Activated T-cell treated with anti-CD3 and anti-CD28 coated beads for 24 hours (primary cell): ENCODE results near the gene WWOX.

Source experiments
- DNase-seq: peaks from one replicate; pipeline ENCODE4 v3.0.0-alpha.2; 2020; ENCODE audit warnings: low read depth

WWOX gene

DNA sequence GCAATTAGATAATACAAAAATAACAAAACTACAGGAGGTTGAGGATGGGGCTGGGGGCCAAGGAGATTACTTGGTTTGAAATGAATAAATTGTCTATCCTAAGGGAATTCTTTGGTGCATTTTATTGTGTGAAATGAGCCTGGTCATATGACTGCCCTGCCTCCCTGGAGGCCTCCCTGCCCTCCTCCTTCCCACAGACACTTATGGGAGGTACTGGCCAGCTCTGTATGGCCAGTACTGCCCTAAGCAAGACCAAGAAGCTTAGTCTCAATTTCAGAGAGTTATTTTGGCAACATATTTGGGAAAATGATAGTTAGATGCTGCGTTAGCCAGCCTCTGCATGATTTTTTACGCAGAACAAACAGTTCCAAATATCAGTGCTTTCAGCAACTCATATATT lies 511.9 kb downstream of the WWOX start:
- DNase-seq = no peak

DNA sequence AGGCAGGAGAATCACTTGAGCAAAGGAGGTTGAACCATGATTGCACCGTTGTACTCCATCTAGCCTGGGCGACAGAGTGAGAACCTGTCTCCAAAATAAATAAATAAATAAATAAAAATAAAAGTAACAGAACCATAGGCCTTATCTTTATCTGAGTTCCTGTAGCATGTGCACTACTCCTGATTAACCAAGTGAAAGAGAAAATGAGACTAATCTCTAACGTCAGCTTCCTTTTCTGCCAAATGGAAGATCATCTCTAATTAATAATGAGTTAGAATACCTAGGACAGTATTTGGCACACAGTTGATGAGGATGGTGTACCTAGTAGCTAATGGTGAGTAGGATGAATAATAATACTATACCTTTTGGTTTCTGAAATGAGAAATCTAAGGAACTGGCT lies 520.4 kb downstream of the WWOX start:
- no peak for DNase-seq

DNA sequence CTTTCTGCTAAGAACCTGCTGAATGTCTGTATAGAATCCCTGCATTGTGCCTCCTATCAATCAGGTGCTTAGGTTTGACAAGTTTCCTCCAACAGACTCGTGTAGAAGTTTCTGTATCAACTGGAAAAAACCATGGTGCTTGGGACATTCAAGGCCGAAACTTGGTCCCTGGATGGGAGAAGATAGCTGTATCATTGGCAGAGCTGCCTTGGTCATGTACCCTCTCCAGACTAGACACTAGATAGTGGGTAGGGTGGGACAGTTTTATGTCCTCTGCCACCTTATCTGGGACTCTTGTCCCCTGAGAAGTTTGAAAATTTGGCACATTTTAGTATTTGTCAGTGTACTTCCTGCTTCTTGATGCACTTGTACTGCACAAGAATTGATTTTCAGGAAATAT lies 520.8 kb downstream of the WWOX start:
- DNase-seq = no peak

DNA sequence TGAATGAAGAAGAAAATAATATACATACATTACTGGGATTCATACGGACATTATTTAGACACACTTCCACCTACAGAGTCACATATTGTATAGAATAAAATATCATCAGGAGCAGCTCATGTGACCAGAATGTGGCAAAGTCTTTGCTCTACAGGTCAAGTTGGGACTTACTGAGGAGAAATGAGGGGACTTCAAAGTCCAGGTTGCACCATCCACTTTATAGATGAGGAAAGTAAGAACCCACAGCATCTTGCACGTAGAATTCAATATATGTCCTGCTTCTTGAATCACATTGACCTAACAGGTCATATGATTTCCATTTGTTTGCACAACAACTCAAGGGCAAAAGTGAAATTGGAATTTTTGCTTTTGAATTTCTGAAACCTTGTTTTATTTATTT lies 524.3 kb downstream of the WWOX start:
- no peak for DNase-seq

DNA sequence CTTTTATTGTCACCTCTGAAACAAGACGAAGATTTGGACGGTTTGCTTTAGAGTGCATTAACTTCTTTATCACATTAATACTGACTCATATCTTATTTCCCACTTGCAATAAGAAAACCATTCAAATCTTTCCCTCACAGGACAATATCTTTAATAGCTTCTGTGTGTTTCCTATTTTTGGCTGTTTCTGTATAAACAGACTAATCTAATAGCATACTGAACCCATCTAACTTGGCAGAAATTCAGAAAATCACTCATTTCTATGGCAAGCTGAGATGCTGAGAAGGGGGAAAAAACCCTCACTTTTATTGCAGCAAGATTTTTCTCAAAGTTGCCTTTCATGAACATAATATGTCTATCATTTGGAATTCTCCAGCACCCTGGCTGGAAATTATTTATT lies 524.9 kb downstream of the WWOX start:
- DNase-seq = no peak

DNA sequence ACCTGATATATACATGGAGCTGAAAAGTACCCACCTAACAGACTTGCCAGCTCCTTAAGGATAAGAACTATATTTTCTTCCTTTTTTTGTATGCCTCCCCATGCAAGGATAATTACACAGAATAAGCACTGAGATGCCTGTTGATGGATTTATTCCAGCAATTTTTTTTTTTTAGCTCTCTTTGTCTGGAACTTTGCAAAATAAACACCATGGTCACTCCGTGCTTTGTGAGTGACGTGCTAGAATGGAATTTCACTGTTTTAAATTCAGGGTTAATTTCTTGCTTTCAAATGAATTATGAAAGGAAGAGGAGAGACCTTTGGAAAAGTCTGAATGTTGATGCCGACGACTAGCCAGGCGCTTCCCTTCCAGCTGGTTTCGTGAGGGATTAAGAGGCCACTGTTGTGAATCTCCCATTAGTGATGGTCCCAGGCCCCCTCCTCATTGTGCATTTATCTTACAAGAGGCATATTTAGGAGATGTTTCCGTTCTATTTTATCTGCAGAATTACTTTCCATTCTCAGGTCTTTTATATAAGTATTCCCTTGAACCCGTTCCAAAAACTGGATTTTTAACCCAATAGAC lies 529.1 kb downstream of the WWOX start:
- DNase-seq = no peak

DNA sequence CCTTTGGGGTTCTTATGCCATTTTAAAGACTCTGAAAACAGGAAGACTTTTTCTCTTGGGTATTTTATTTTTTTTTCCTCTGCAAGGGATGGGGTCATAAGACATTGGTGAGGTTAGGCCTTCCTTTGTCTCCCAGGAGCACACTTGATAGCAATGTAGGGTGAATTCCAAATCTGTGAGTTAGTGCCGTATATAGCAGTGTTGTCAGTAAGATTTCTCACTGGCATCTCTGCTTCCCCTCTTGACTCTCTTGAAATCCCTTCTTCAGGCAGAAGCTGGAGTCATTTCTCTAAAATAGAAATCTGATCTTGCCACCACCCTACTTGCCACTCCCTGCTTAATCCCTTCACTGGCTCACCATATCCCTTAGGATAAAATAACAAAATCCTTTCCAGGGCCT lies 529.7 kb downstream of the WWOX start:
- no peak for DNase-seq

DNA sequence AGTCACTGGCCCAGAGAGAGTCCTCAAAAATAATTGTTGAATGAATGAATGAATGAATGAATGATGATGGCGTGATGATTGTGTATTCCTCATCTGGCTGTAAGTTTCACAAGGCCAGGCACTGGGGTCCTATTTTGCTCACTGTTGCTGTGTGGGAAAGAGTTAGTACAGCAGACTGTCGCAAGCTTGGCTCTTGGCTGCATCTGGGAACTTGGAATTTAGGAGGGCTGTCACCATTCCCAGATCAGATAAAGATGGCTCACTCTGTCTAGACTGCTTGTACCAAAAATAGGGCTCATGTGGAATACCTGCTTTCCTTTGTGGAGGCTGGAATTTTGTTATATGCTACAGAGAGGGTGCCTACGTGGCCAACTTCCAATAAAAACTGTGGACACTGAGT lies 530.6 kb downstream of the WWOX start:
- DNase-seq = no peak

DNA sequence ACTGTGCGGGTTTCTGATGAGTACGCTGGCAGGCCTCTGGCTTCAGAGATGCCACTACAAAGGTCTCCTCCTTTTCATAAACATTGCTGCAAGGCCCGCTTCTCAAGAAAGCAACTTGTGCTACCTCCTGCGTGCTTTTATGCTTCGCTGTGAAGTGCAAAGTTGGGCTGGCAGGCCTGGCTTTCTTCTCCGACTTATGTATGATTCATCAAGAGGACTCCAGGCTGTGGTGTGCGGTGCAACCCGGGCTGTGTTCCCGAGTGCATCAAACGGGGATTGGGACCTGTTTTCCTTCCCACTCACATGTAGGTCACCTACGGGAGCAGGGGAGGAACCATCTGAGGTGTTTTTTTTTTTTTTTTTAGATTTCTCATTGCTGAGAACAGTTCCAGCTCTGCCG lies 534.1 kb downstream of the WWOX start:
- DNase-seq = no peak

DNA sequence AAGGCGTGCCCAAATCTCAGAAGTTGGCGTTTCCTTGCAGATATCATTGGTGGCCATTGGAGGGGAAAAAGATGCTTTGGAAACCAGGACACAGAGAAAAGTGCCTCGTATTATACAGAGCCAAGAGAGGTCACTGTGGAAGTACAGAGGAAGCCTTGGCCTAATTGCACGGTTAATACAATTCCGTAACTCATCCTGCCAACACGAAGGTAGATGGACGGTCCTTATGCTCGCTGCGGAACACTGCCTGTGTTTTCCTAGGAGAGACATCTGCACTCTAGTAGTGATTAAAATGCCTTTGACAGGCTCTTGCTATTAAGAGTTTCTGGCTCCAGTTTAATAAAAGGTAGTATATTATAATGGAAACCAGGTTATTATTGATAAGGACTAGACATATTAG lies 536.4 kb downstream of the WWOX start:
- no peak for DNase-seq

DNA sequence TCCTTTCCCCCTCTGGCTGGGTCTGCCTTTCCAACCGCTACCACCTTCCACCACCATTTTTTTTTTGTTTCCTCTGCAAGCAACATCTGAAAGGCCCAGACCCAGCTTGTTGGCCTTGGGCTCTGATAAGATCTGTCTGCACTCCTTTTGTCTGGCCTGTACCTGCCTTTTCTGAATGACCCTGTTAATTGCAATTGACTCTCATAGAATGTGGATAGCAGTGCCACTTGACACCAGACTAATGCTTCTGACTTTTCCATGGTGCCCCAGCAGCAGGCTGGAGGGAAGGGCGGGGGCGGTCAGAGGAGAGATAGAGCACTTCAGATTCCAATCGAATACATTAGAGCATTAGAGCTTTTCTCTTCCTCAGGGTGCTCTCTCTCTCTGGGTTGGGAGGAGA lies 538.9 kb downstream of the WWOX start:
- DNase-seq = no peak

DNA sequence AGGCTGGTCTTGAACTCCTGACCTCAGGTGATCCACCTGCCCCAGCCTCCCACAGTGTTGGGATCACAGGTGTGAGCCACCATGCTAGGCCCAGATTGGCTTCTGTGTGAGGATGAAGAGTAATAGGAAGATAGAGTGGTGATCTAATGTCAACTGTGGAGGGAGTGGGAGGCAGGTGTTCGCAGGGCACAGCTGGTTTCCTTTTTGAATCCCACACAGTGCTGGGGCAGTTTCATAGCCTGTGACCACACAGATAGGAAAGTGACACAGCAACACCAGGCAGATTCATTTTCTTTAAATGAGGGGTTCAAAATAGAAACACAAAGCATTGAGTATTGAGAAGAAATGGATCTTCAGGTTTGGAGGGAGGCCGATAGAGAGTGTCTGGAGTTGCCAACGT lies 540.3 kb downstream of the WWOX start:
- DNase-seq = no peak

DNA sequence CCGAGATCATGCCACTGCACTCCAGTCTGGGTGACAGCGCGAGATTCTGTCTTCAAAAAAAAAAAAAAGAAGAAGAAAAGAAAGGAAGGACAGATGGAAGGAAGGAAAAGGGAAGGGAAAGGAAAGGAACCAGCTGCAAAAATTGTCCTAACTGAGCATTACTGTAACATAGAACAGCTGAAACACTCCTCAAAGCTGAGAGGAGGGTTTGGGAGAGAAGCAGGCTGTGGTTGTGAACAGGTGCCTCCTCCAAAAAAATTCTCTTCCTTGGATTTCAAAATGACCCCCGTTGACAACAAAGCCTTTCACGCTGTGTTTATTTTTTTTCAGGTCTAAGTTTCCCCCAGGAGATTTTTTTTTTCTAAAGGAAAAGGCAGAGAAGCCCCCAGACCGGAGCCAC lies 541.4 kb downstream of the WWOX start:
- no peak for DNase-seq

DNA sequence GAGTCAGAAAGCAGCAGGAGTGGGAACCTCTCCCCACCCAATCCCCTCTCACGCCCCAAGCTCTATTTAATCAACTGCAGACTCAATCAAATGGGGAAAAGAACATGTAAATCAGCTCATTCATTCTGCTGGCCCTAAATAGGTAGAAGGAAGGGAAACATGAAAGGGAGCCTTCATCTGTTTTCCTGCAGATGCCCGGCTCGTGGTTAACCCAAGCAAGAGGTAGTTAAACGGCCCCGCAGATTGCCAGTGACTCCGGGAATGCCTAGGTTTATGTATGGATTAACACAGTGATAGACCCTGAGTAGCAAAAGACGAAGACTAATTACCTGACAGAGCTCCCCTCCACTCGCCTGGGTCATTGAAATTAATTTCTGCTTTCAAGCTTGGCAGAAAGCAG lies 542.0 kb downstream of the WWOX start:
- no peak for DNase-seq

DNA sequence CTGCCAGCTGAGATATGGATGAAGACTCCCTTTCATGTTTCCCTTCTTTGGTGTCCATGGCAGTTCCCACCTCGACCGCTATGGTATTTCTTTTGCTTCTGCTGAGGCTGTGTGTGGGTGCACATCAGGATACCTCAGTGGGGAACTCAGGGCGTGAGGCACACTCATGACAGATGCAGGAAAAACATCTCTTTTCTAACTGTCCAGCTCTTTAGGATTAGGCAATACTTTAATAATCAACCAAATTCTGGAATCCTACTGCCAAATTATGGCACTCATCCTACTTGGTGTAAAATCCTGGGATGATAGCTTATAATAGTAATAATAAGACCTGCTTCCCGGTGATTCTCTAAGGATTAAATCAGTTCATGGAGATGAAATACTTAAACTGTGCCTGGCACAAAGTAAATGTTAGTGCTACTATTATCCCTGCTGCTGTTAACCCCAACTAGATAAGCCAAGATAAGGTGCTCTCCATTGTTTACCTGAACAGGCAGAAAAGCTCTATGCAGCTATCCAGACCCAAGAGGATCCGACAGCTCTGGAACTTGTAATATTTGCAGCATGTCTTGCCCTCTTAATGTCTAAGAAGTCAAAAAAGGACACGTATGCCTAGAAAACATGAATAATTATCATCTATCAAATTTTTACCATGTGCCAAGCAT lies 543.3 kb downstream of the WWOX start:
- no peak for DNase-seq

DNA sequence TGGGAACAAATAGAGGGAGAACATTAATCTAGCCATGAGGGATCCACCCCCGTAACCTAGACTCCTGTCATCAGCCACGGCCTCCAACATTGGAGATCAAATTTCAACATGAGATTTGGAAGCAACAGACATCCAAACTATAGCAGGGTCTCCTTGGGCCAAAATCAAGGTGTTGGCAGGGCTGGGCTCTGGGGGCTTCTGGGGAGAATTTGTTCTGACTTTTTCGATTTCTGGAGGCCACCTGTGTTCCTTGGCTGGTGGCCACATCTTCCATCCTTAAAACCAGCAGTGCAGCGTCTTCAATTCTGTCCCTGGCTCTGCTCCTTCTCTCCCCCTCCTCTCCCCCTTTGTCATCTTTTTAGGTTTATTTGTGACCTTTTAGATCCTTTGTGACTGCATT lies 546.2 kb downstream of the WWOX start:
- no peak for DNase-seq

DNA sequence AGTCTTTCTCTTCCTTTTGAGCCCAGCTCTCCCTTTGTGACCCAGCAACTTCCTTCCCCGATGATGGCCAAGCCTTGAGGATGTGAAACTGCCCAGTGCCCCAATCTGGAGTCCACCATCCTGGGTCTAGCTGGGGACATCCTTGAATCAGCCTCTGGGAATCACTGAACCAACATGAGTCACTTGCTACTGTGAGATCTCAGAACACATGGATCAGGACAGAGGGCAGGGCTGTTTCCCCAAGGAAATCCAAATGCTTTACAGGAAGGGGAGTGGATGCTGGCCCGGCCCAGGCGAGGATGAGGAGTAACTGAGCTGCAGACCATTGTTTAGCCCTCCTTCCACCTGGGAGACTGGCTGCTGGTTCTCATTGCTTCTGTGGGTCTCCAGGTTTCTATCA lies 547.6 kb downstream of the WWOX start:
- no peak for DNase-seq

DNA sequence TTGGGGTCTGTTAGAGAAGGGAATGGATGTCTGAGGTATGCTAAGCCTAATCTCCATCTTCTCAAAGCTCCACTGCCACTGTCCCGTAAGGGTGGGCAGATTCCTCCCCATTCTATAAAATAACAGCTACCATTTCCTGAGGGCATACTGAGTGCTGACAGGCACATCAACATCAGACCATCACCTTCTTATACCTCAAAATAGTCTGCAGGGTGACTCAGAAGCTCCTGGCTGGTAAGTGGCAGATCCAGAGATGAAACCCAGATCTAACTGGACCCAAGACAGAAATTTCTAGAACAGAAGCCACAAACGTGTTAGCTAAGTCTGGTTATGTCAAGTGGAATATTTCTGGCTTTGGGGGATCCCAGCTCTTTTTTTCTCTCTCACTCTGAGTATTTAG lies 548.0 kb downstream of the WWOX start:
- no peak for DNase-seq

DNA sequence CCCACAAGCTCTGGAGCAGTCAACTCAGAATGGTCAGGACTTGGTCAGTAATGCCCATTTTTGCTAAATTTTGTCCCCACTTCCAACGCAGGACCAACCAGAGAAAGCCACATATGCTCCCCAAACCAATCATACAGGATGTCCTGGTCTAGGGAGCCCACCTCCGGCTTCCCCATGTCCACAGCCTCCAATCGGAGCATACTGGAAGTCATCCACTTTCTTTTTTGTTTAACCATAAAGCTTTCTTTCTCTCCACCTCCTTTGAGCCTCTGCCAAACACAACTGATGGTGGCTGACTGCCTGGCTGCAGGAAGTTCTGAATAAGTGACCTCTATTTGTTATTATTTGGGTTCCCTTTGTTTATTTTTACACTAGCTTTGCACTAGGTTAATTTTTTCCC lies 549.1 kb downstream of the WWOX start:
- no peak for DNase-seq

DNA sequence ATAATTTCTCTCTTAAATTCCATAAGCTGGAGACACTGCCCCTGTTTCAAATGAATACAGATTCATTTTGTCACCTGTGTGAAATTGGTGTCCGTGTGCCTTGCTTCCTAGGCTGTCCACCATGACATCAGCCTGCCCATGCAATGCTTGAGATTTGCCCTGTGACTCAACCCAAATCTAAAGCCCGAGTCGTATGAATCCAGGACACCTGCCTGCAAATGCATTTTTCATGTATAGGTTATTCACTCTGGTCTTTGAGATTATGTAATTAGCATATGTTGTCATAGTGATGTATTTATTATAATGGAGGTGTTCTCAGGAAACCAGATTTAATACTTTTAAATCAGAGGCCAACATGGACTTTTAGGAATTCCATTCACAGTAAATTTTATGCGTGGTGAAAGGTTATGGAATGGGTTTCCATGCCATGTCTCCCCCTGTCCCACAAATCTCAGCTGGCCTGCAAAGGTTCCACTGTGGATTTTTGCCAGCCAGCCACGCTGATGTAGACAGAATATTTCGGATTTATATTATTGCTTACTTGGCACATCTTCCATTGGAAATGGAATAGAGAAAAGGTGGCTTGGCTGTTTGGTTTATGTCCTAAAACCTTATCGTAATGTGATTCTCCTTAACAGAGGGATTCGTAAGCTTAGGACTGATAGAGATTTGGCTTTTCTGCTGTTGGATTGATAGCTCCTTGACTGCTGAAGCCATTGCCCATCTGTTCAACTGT lies 551.1 kb downstream of the WWOX start:
- DNase-seq = no peak

DNA sequence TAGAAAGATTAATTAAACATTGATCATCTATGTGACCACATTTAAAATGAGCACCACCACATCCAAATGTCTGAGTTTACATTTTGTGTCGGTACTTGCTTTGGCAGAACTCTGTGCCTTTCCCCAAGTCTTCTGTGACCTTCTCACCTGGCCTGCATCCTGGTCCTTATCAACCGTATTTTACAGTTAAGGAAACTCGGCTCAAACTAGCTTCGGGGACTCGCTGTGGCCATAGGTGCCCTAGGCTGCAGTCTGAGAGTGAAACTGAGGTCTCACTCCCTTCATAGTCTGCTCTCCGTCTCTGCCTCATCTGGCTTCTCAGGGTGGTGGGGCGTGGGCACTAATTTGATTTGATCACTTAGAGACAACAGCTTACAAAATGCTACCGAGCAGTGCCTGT lies 555.5 kb downstream of the WWOX start:
- DNase-seq = no peak

DNA sequence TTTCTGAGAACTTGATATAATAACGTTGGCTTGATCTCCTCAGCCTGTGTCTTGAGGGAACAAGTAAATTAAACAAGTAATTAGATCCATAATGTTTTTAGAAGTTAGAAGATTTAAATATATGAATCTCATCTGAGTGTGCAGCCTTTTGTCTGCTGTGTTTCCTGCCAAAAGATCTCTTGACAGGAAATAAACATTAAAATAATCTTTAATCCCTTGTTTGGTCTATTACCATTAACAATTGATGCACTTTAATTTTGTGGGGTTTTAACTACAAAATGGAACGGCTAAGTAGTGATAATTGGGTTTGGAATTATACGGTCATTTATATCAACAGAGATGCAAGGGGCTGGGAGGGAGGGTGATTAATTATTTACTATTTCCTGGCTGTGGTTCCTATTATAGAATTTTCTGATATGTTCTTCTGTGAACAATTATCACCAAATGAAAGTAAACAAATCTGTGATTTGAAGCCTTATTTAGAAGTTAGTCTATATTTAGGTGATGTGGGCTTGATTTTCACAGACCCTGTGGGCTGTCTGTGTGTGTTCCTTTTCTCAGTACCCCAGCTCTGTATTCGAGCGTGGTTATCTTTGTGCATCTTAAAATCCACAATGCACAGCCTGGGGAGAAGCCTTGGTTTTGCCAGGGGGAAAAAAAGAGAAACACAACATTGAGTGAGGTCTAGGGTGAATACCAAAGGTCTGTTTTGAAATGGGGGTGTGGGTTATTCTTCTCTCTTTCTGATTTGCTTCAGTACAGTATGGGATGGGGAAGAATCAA lies 556.1 kb downstream of the WWOX start:
- no peak for DNase-seq

DNA sequence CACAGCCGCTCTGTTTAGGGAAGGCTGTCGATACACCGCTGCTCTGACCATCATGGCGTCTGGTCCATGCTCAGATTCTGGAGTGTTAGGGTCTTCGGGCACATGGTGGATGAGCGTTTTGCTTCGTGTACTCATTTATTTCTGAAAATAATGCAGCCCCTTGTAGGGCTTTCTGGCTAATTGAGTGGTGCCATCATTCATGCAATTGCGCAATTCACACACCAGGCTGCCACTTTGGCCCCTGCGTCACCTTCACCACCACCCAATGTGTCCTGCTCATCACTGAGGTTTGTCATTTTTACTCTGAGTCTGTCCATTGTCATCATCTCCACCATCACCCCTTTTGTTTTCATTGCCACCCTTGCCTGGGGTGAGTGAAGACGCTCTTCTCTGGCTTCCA lies 557.4 kb downstream of the WWOX start:
- DNase-seq = no peak
